ENCODE results near the gene SIX2.

DNA sequence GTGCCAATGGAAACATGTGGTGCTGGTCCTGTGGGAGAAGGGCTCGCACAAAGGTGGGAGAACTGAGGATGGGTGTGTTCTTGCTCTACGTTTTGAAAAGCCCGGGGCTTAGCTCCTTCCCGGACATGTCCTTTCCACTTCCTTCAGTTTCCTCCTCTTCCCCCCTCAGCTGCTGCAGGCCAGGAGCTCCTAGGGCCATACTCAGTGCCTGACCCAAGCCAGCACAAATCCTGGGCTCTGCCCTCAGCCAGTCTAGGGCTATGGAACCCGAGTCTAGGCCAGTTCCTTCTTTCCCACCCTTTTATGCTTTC lies 1.4 kb upstream of the SIX2 start:
- TF ChIP-seq EZH2phosphoT487 (IDR thresholded peaks at IDR 0.05; ENCODE audit: unreplicated experiment) (no peak), CREB1 (CRISPR knock-in tag; IDR thresholded peaks at IDR 0.05; ENCODE audit: low read depth) (no peak), ZNF331 (CRISPR knock-in tag; IDR thresholded peaks at IDR 0.05; ENCODE audit: low read depth) (no peak), EZH2 (IDR thresholded peaks at IDR 0.05; ENCODE audit: low read depth, unreplicated experiment) (no peak)
- TF ChIP-seq, protein P1, sequence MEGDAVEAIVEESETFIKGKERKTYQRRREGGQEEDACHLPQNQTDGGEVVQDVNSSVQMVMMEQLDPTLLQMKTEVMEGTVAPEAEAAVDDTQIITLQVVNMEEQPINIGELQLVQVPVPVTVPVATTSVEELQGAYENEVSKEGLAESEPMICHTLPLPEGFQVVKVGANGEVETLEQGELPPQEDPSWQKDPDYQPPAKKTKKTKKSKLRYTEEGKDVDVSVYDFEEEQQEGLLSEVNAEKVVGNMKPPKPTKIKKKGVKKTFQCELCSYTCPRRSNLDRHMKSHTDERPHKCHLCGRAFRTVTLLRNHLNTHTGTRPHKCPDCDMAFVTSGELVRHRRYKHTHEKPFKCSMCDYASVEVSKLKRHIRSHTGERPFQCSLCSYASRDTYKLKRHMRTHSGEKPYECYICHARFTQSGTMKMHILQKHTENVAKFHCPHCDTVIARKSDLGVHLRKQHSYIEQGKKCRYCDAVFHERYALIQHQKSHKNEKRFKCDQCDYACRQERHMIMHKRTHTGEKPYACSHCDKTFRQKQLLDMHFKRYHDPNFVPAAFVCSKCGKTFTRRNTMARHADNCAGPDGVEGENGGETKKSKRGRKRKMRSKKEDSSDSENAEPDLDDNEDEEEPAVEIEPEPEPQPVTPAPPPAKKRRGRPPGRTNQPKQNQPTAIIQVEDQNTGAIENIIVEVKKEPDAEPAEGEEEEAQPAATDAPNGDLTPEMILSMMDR (conservative IDR thresholded peaks at IDR 0.05; ENCODE audit: low read depth in 2 of 2), result no peak
- TF ChIP-seq, protein P2, sequence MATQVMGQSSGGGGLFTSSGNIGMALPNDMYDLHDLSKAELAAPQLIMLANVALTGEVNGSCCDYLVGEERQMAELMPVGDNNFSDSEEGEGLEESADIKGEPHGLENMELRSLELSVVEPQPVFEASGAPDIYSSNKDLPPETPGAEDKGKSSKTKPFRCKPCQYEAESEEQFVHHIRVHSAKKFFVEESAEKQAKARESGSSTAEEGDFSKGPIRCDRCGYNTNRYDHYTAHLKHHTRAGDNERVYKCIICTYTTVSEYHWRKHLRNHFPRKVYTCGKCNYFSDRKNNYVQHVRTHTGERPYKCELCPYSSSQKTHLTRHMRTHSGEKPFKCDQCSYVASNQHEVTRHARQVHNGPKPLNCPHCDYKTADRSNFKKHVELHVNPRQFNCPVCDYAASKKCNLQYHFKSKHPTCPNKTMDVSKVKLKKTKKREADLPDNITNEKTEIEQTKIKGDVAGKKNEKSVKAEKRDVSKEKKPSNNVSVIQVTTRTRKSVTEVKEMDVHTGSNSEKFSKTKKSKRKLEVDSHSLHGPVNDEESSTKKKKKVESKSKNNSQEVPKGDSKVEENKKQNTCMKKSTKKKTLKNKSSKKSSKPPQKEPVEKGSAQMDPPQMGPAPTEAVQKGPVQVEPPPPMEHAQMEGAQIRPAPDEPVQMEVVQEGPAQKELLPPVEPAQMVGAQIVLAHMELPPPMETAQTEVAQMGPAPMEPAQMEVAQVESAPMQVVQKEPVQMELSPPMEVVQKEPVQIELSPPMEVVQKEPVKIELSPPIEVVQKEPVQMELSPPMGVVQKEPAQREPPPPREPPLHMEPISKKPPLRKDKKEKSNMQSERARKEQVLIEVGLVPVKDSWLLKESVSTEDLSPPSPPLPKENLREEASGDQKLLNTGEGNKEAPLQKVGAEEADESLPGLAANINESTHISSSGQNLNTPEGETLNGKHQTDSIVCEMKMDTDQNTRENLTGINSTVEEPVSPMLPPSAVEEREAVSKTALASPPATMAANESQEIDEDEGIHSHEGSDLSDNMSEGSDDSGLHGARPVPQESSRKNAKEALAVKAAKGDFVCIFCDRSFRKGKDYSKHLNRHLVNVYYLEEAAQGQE (IDR thresholded peaks at IDR 0.05; ENCODE audit: unreplicated experiment), result no peak
